ENCODE measurements around the gene TSPAN3. TPM values are rescaled to one million over a fixed set of nuclear protein-coding genes. Genes with fewer than 3 reads are reported as not detected.

TSPAN3 gene
- polyA plus RNA-seq, 1 donor (not counting 4 experiments of a cell fraction or from before 2014, with no cell fraction given): 181 TPM

DNA sequence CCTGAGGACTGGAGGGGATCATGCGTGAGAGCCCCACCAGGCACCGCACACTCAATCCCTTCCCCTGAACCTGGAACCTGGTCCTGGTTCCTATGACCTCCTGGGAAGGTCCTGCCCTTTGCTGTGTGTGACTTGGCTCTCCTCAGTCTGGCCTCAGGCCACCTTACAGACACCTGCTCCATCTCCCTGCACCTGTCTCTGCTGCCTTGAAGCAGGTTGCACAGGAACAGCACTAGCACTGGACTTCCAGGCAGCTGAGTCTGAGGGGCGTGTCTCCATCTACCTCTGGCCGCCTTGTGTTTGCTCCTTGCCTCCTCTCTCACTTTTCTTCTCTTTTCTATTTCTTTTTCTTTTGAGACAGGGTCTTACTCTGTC, 60.6 kb downstream of the TSPAN3 start:
- Histone ChIP-seq H3K27me3 (ENCODE audit: control insufficient read depth, extremely low read depth, insufficient read depth, low read length) (no peaks in the 10 kb centered on the region), H3K27ac (ENCODE audit: control insufficient read depth, insufficient read depth, low read length) (no peak overlapping the region), H3K9ac (ENCODE audit: control insufficient read depth, extremely low read depth, insufficient read depth, low read length) (no peak overlapping the region), H3K36me3 (ENCODE audit: control insufficient read depth in 2 of 2, extremely low read depth in 1 of 2, insufficient read depth in 2 of 2, low read length in 2 of 2) (no peaks in the 10 kb centered on the region), H3K4me1 (ENCODE audit: control insufficient read depth, extremely low read depth, insufficient read depth, low read length) (peaks cover 10% of the 10 kb centered on the region), H3K4me3 (ENCODE audit: control insufficient read depth in 2 of 3, extremely low read depth in 1 of 3, insufficient read depth in 2 of 3, low read depth in 1 of 3, low read length in 3 of 3) (no peak overlapping the region), H3K9me3 (ENCODE audit: control insufficient read depth, low read depth, low read length) (no peaks in the 10 kb centered on the region), H3K9me1 (ENCODE audit: control insufficient read depth, extremely low read depth, insufficient read depth, low read length) (peaks cover 3% of the 10 kb centered on the region), H2AFZ (ENCODE audit: control insufficient read depth, low read length) (no peak overlapping the region), H3K4me2 (ENCODE audit: control insufficient read depth, extremely low read depth, insufficient read depth, low read depth, low read length) (no peak overlapping the region), H4K20me1 (ENCODE audit: control insufficient read depth, extremely low read depth, insufficient read depth, low read length) (no peaks in the 10 kb centered on the region), H3K79me2 (ENCODE audit: control insufficient read depth, insufficient read depth, low read length) (peaks cover 7% of the 10 kb centered on the region)
- dilution Hi-C loops (cut with MboI; ENCODE audit: extremely low pct_ligation_motif_present, low sequenced_read_pairs): no loop called here
- FAIRE-seq (no peak), DNase-seq (ENCODE audit: low read depth, low spot score) (no peak)
- no peak for TF ChIP-seq EZH2 (IDR thresholded peaks at IDR 0.05; ENCODE audit: low read length)
- TF ChIP-seq, protein P1, sequence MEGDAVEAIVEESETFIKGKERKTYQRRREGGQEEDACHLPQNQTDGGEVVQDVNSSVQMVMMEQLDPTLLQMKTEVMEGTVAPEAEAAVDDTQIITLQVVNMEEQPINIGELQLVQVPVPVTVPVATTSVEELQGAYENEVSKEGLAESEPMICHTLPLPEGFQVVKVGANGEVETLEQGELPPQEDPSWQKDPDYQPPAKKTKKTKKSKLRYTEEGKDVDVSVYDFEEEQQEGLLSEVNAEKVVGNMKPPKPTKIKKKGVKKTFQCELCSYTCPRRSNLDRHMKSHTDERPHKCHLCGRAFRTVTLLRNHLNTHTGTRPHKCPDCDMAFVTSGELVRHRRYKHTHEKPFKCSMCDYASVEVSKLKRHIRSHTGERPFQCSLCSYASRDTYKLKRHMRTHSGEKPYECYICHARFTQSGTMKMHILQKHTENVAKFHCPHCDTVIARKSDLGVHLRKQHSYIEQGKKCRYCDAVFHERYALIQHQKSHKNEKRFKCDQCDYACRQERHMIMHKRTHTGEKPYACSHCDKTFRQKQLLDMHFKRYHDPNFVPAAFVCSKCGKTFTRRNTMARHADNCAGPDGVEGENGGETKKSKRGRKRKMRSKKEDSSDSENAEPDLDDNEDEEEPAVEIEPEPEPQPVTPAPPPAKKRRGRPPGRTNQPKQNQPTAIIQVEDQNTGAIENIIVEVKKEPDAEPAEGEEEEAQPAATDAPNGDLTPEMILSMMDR (optimal IDR thresholded peaks at IDR 0.05 in 1 of 3, IDR thresholded peaks at IDR 0.05 in 1 of 3, conservative IDR thresholded peaks at IDR 0.05 in 1 of 3; ENCODE audit: extremely low read depth in 1 of 3, insufficient read depth in 2 of 3, low read length in 3 of 3): no peak

DNA sequence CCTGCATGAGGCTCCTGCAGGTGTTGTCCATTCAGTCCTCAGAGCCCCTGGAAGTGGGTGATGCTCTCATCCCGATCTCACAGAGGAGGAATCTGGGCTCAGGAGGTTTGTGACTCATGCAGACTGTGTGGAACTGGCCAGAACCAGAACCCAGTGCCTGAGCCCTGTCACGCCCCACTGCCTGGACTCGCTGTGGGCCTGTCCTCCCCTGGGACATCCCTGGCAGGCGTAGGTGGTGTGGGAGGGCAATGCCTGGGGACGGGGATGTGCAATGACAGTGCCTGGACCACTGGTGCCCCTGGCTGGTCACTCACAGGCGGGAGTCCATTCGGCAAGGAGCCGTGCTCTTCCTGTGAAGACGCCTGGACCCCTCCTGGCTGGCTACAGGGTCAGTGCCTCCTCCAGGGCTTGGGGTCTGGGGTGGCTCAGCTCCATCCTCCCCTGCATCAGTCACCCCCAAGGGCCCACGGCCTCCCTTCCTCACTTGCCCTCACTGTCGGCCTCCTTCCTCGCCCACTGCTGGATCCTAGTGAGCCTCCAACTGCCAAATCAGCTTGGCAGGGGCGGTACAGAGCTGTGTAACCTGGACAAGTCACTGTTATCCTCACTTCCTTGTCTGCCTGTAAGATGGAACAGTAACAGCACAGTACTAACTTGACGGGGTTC, 61.1 kb downstream of the TSPAN3 start:
- H4K20me1 ChIP-seq (ENCODE audit: control insufficient read depth, extremely low read depth, insufficient read depth, low read length): no peaks in the 10 kb centered on the region
- no peaks in the 10 kb centered on the region for H3K9me3 ChIP-seq (ENCODE audit: control insufficient read depth, low read depth, low read length)
- no peak overlapping the region for H3K4me3 ChIP-seq (ENCODE audit: control insufficient read depth in 2 of 3, extremely low read depth in 1 of 3, insufficient read depth in 2 of 3, low read depth in 1 of 3, low read length in 3 of 3)
- peaks cover 7% of the 10 kb centered on the region for H3K79me2 ChIP-seq (ENCODE audit: control insufficient read depth, insufficient read depth, low read length)
- peaks cover 10% of the 10 kb centered on the region for H3K4me1 ChIP-seq (ENCODE audit: control insufficient read depth, extremely low read depth, insufficient read depth, low read length)
- peaks cover 3% of the 10 kb centered on the region for H3K9me1 ChIP-seq (ENCODE audit: control insufficient read depth, extremely low read depth, insufficient read depth, low read length)
- no peak overlapping the region for H2AFZ ChIP-seq (ENCODE audit: control insufficient read depth, low read length)
- DNase-seq (ENCODE audit: low read depth, low spot score): no peak
- dilution Hi-C loops (cut with MboI; ENCODE audit: extremely low pct_ligation_motif_present, low sequenced_read_pairs): no loop called here
- H3K27ac ChIP-seq (ENCODE audit: control insufficient read depth, insufficient read depth, low read length): no peak overlapping the region
- TF ChIP-seq, protein P1 (optimal IDR thresholded peaks at IDR 0.05 in 1 of 3, IDR thresholded peaks at IDR 0.05 in 1 of 3, conservative IDR thresholded peaks at IDR 0.05 in 1 of 3; ENCODE audit: extremely low read depth in 1 of 3, insufficient read depth in 2 of 3, low read length in 3 of 3): no peak
- TF ChIP-seq EZH2 (IDR thresholded peaks at IDR 0.05; ENCODE audit: low read length): no peak
- no peak for FAIRE-seq
- no peaks in the 10 kb centered on the region for H3K36me3 ChIP-seq (ENCODE audit: control insufficient read depth in 2 of 2, extremely low read depth in 1 of 2, insufficient read depth in 2 of 2, low read length in 2 of 2)
- H3K4me2 ChIP-seq (ENCODE audit: control insufficient read depth, extremely low read depth, insufficient read depth, low read depth, low read length): no peak overlapping the region
- no peaks in the 10 kb centered on the region for H3K27me3 ChIP-seq (ENCODE audit: control insufficient read depth, extremely low read depth, insufficient read depth, low read length)
- H3K9ac ChIP-seq (ENCODE audit: control insufficient read depth, extremely low read depth, insufficient read depth, low read length): no peak overlapping the region

Data from keratinocyte (primary cell).